GM18517 (cell line): Measurements from ENCODE around the gene TCTN2.
A peak's percentile ranks its signal among the peaks of the same experiment; 100 is the strongest.

Experiments
- ATAC-seq: cut with Tn5 transposase; IDR thresholded peaks from one replicate; pipeline ENCODE4 v1.9.1; 2021; ENCODE audit warnings: mild to moderate bottlenecking, moderate library complexity; ENCODE audit not compliant: unreplicated experiment

TCTN2 gene

DNA sequence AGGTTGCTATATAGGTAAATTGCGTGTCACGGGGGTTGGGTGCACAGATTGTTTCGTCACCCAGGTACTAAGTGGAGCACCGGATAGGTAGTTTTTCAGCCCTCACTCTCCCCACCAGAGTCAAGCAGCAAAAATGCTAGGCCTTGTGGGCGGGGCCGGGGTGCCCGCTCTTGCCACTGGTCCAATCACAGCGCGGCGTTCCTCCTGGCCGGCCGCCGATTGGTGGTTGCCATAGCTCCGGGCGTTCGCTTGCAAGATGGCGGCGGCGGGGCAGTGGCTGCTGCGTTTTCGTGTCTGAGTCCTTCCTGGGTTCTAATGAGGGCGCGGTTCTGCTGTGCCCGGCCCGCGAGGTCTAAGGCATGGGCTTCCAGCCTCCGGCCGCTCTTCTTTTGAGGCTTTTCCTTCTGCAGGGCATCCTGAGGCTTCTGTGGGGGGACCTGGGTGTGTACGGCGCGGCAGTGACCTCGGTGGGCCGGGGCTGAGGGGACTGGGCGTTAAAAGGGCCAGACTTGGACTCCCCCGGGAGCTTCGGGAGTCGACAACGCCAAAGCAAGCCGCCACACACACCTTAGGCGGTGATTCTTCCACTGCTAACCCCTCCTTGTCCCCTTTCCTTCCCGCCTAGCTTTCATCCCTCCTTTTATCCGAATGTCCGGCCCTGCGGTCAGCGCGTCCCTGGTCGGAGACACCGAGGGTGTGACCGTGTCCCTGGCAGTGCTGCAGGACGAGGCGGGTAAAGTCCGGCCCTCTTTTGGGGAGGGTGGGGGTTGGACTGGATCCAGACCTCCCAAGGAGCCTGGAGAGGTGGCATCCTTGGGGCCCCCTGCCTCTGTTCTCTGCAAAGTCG is at the start of gene TCTN2:
Gene TCTN2 (plus strand): TSS at position 232 of the 847 bp plus-strand sequence. CDS start 128 bp downstream, at position 360.
- peak; percentile 93 for ATAC-seq

GRCh38 chr12:123621619-123622530 is 49.0 kb upstream of the TCTN2 start:
- no peak for ATAC-seq

- ATAC-seq, result peak; percentile 94
Observed at GRCh38 chr12:123633379-123634141, 37.4 kb upstream of the TCTN2 start, which contains the start of the genes EIF2B1 and GTF2H3. EIF2B1 (minus strand) TSS chr12:123633686; CDS start chr12:123633557, 129 bp downstream. GTF2H3 (plus strand) TSS chr12:123633829; CDS start chr12:123633860, 31 bp downstream.

GRCh38 chr12:123634142-123634561 is 36.8 kb upstream of the TCTN2 start:
- ATAC-seq, result no peak

DNA sequence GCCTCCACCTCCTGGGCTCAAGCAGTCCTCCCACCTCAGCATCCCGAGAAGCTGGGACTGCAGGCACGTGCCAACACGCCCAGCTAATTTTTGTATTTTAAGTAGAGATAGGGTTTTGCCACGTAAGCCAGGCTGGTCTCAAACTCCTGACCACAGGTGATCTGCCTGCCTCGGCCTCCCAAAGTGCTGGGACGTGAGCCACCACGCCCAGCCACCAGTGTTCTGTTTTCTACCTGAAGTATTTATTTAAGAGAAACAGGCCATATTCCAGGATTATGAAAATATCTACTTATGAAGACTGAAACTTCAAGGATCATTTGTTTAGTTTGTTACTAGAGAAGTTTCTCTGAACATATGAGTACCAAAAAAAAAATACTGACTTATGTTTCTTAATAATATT is 27.0 kb upstream of the TCTN2 start:
- ATAC-seq, result no peak

- no peak for ATAC-seq
Observed at GRCh38 chr12:123645380-123645779, 25.5 kb upstream of the TCTN2 start.

DNA sequence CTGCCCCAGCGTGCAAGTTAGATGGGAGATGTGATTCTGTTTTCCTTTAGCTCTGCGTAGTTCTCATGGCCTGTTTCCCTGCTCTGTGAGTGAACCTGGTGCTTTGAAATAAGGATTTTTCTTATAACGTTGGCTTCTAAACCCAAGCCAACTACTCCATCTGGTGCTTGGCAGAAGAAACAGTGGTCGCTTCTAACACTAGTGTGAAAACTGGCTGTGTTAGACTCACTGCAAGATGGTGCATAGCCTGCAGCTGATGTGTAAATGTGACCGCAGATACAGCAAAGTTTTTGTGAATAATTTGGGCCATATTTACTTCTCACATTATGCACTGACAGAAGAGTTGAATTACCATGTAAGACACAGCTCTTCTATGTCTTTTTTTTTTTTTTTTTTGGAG is 25.0 kb upstream of the TCTN2 start:
- ATAC-seq, result no peak

DNA sequence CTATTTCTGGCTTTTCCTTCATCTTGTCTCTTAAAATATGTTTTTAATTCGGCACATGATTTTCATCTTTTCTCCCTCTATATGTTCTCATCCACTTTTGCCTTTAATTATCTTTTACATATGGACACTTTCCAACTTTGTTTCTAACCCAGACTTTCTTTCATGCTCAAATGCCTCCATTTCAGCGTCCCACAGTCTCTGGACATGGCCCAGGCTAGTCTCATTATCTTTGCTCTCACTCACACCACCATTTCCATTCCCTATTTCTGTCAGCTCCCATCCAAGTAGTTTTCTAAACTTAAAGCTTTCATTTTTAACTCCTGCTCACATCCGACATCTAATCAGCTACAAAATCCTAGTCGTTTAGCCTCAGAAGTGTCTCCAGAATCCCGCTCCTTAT is 22.5 kb upstream of the TCTN2 start:
- no peak for ATAC-seq

DNA sequence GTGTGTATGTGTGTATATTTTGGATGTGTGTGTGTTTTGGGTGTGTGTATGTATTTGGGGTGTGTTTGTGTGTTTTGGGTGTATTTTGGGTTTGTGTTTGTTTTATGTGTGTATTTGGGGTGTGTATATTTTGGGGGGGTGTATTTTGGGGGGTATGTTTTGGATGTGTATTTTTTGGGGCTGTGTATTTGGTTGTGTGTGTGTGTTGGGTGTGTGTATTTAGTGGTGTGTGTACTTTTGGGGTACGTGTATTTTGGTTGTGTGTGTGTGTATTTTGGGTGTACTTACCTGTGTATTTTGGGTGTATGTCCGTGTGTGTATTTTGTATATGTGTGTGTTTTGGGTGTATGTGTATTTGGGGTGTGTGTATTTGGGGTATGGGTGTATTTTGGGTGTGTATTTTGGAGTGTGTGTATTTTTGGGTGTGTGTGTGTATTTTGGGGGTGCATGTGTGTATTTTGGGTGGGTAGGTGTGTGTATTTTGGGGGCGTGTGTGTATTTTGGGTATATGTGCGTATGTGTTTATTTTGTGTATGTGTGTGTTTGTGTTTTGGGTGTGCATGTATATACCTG is 16.7 kb upstream of the TCTN2 start:
- no peak for ATAC-seq

DNA sequence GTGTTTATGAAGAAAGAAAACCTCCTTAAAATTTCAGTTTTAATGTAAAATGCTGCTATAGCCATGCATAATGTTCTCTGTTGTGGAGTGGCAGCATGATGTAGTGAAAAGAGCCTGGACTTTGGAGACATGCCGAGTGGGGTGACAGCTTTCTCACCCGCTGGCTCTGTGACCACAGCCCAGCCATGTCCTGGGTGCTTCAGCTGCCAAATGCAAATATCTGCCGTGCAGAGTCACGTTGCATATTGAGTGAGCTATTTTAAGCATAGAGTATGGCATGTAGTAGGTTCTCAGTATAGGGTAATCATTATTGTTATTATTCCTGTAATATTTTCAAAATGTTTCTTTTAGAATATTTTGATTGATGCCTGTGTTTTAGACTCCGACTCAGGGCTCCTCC is 15.5 kb upstream of the TCTN2 start:
- peak; percentile 86 for ATAC-seq

DNA sequence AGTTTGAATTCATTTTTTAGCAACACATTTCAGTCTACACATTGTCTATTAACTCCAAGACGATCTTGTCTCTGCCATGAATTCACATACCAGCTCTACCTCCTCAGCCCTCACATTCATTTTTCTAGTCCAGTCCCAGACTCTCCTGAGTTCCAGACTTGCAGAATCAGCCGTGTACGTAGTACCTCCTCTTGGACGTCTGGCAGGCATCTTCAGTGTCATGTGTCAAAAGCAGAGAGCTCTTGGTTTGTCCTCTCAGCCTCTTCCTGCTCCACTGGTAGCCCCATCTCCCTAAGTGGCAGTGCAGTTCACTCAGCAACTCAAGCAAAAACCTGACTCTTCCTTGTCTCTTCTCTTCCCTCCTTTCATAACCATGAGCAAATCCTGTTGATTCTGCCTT is 14.5 kb upstream of the TCTN2 start:
- ATAC-seq, result no peak

DNA sequence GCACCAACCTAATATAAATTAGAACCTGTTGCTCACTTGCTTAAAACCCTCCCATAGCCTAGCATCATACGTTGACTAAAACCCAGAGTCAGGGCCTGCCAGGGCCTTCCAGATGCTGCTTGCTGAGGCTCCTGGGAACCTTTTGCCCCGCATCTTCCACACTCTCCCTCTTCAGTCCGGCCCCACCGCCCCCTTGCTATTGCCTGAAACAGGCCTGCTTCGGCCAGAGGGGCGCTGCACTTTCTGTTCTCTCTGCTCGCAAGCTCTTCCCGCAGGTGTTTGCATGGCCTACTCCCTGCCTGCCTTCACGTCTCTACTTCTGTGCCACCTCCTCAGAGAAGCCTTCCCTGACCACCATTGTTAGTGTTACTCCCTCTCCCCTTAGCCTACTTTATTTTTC is 13.7 kb upstream of the TCTN2 start:
- no peak for ATAC-seq

GRCh38 chr12:123659996-123660727 is 10.8 kb upstream of the TCTN2 start:
- ATAC-seq, result no peak

GRCh38 chr12:123667771-123668170 is 3.1 kb upstream of the TCTN2 start:
- ATAC-seq, result no peak

- ATAC-seq, result no peak
Observed at GRCh38 chr12:123671876-123672275, 963 bp downstream of the TCTN2 start.

GRCh38 chr12:123675436-123675835 is 4.5 kb downstream of the TCTN2 start:
- no peak for ATAC-seq

GRCh38 chr12:123676616-123677320 is 5.9 kb downstream of the TCTN2 start:
- ATAC-seq, result no peak

DNA sequence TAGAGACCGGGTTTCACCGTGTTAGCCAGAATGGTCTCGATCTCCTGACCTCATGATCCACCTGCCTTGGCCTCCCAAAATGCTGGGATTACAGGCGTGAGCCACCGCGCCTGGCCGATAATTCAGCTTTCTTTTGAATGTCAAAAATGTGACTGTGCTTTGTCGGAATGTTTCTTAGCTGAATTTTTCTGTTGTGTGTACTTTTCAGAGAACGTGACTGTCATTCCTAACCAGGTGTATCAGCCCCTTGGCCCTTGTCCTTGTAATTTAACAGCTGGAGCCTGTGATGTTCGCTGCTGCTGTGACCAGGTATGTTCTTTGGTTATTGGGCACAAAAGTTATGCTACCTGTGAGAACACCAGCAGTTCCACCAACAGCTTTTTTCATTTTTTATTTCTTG is 8.1 kb downstream of the TCTN2 start:
- ATAC-seq, result no peak

DNA sequence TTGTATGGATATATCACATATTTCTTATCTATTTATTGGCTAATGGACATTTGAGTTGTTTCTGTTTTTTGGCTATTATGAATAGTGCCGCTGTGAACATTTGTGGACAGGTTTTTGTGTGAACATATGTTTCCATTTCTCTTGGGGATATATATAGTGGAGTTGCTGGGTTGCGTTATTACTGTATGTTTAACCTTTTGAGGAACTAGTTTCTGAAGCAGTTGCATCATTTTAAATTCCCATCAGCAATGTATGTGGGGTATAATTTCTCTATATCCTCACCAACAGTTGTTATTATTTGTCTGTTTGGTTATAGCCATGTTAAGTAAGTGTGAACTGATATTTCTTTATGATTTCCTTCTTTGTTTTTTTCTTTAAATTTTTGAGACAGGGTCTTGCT is 10.7 kb downstream of the TCTN2 start:
- ATAC-seq, result no peak
